DOHH2 (cell line): Measurements from ENCODE around the gene PPP6R3.
A peak's percentile ranks its signal among the peaks of the same experiment; 100 is the strongest.

Experiments used
- EZH2phosphoT487 ChIP-seq: fragments of 200-600 bp; sonication (generic); IDR thresholded peaks from 2 replicates; pipeline ENCODE4 v1.6.1; 2017; ENCODE audit warnings: borderline replicate concordance, mild to moderate bottlenecking, antibody characterized with exemption, low read length, moderate library complexity, mixed read lengths
- TF ChIP-seq, protein P1 (sequence below): fragments of 200-600 bp; sonication (generic); IDR thresholded peaks from one replicate; pipeline ENCODE4 v1.5.1; 2014; ENCODE audit warnings: antibody characterized with exemption, mild to moderate bottlenecking, low read depth, low read length; ENCODE audit not compliant: poor library complexity, severe bottlenecking

DNA sequence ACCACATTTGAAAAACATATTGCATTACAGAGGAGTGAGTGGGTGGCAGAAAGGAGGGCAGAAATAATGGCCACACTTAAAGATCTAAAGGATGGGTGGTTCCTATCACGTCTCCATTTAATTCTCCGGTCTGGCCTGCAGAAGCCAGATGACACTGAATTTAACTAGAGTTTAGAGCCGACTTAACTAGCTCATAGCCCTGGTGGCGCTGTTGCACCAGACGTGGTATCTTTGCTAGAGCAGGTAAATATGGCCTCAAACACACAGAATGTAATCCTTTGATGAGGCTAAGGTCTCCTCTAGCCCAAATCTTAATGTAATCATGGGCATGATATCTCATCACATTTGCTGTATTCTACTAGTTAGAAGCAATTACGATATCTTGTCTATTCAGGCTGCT is 172.2 kb downstream of the PPP6R3 start:
- TF ChIP-seq, protein P1, sequence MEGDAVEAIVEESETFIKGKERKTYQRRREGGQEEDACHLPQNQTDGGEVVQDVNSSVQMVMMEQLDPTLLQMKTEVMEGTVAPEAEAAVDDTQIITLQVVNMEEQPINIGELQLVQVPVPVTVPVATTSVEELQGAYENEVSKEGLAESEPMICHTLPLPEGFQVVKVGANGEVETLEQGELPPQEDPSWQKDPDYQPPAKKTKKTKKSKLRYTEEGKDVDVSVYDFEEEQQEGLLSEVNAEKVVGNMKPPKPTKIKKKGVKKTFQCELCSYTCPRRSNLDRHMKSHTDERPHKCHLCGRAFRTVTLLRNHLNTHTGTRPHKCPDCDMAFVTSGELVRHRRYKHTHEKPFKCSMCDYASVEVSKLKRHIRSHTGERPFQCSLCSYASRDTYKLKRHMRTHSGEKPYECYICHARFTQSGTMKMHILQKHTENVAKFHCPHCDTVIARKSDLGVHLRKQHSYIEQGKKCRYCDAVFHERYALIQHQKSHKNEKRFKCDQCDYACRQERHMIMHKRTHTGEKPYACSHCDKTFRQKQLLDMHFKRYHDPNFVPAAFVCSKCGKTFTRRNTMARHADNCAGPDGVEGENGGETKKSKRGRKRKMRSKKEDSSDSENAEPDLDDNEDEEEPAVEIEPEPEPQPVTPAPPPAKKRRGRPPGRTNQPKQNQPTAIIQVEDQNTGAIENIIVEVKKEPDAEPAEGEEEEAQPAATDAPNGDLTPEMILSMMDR = peak; percentile 67
- no peak for TF ChIP-seq EZH2phosphoT487
